NCI-H774 (cell line): ENCODE data around the gene GPBP1.
"Not testable (repeated sequence)": the region's sequence is repeated elsewhere in the genome, so short reads cannot be mapped to it uniquely, and the experiment has no call there.

ENCODE experiments used
- DNase-seq: peaks from one replicate; lab custom pipeline; 2025; lab: John Stamatoyannopoulos, UW

The GPBP1 gene

DNA sequence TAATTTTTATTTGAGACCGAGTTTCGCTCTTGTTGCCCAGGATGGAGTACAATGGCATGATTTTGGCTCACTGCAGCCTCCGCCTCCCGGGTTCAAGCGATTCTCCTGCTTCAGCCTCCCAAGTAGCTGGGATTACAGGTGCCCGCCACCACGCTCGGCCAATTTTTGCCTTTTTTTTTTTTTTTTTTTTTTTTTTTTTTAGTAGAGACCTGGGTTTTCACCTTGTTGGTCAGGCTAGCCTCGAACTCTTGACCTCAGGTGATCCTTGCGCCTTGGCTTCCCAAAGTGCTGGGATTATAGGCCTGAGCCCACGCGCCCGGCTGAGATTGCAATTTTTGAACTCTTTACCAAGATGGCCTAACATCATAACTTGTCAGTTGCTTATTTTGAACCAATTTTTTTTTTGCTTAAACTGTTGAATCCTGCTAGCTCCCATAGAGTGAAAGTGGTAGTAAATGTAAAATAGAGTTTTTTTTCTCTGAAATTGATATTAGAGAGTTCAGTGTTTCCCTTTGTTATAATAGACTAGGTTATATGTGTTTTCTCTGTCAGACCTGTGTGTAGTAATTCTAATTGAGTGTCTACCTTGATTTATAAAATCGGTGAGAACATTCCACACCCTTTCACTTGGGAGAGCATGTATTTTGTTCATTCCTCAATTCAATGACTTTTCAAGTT, 3.8 kb downstream of the GPBP1 start:
- DNase-seq = no peak

DNA sequence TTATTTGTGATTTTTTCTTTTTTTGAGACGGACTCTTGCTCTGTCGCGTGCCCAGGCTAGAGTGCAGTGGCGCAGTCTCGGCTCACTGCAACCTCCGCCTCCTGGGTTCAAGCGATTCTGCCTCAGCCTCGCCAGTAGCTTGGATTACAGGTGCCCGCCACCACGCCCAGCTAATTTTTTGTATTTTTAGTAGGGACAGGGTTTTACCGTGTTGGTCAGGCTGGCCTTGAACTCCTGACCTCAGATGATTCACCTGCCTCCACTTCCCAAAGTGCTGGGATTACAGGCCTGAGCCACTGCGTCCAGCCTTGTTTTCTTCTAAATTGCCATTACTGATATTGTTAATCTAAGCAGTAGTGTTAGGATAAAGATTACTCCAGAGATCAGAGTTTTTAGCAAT, 4.4 kb downstream of the GPBP1 start:
- not testable (repeated sequence) for DNase-seq

DNA sequence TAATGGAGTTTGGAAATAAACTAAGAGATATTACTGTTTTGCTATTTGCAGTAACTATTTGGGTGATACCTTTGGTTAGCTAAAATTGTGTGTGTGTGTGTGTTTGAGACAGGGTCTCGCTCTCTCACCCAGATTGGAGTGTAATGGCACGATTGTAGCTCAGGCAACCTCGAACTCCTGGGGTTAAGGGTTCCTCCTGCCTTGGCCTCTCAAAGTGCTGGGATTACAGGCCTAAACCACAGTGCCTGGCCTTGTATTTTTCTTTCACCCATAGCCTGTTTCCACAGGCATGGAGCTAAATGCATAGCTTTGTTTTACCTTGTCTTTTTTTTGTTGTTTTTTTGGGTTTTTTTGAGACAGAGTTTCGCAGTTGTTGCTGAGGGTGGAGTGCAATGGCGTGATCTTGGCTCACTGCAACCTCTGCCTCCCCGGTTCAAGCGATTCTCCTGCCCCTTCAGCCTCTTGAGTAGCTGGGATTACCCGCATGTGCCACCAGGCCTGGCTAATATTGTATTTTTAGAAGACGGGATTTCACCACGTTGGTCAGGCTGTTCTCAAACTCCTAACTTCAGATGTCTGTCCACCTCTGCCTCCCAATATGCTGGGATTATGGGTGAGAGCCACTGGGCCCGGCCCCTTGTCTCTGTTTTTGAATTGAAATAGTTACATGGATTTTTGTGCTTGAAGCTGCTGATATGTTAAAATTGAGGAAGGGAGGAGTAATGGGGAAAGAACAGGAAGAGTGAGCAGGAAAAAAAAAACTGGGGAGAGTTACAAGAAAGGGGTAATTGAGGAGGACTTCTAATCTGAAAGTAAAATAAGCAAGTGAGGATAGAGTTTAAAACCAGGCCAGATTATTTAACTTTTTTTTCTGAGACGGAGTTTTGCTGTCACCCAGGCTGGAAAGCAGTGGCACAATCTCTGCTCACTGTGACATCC, 5.7 kb downstream of the GPBP1 start:
- no peak for DNase-seq

DNA sequence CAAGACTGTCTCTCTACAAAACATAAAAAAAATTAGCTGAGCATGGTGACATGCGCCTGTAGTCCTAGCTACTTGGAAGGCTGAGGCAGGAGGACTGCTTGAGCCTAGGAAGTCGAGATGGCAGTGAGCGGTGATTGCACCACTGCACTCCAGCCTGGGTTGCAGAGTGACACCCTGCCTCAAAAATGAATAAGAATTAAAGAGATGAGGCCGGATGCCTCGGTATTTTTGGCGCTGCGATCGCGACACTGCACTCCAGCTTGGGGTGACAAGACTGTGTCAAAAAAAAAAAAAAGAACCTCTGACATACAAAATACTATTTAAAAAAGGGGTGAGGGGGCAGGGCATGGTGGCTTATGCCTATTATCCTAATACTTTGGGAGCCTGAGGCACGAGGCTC, 7.3 kb downstream of the GPBP1 start:
- no peak for DNase-seq

DNA sequence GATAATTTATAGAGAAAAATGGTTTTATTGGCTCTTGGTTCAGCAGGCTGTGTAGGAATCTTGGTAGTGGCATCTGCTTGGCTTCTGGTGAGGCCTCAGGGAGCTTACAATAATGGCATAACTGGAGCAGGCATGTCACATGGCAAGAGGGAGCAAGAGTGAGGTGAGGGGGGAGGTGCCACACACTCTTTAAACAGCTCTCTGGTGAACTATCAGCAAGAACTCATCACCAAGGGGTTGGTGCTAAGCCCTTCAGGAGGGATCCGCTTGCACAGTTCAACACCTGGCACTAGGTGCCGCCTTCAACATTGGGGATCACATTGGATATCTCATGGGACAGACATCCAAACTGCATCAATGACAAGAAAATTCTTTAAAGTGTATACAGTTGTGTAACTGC, 10.5 kb downstream of the GPBP1 start:
- no peak for DNase-seq

DNA sequence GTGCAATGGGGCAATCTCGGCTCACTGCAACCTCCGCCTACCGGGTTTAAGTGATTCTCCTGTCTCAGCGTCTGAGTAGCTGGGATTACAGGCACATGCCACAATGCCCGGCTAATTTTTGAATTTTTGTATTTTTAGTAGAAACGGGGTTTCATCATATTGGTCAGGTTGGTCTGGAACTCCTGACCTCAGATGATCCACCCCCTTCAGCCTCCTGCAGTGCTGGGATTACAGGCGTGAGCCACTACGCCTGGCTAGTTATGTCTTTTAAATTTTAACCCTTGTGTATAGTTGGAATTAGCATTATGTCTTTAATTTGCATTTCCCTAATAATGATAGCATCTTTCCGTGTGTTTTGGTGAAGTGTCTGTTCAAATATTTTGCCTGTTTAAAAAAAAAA, 11.5 kb downstream of the GPBP1 start:
- no peak for DNase-seq

DNA sequence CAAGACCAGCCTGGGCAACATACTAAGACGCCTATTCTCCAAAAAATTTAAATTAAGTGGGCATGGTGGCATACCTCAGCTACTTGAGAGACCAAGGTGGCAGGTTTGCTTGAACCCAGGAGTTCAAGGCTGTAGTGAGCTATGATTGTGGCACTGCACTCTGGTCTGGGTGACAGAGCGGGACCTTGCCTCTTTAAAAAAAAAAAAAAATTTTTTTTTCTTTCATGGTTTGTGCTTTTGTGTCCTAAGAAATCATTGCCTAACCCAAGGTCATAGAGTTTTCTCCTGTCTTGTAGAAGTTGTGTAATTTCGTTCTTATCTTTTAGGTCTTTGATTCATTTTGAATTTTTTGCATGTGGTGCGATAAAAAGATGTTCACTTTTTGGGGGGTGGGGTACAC, 12.3 kb downstream of the GPBP1 start:
- no peak for DNase-seq

DNA sequence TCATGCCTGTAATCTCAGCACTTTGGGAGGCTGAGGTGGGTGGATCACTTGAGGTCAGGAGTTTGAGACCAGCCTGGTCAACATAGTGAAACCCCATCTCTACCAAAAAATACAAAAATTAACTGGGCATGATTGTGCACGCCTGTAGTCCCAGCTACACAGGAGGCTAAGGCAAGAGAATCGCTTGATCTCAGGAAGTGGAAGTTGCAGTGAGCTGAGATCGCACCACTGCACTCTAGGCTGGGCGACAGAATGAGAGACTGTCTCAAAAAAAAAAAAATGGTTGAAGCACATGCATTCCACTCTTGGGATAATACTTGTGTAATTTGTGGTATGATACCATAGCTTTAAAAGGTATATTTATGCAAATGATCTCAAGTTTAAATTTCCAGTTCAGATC, 14.1 kb downstream of the GPBP1 start:
- DNase-seq = not testable (repeated sequence)

DNA sequence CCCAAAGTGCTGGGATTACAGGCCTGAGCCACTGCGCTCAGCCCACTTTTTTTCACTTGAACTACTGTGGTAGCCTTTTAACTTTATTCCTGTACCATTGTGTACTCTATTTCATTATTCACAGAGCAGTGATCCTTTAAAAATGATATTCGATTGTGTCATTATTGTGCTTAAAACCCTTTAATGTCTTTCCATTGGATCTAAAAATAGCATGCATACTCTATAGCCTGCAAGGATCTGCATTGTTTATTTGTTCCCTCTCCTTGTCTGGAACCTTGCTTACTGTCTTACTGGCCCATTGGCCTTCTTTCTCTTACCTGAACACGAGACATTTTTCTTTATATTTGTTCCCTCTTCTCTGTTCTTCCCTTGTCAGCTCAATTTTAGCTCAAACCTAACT, 15.7 kb downstream of the GPBP1 start:
- DNase-seq = no peak

DNA sequence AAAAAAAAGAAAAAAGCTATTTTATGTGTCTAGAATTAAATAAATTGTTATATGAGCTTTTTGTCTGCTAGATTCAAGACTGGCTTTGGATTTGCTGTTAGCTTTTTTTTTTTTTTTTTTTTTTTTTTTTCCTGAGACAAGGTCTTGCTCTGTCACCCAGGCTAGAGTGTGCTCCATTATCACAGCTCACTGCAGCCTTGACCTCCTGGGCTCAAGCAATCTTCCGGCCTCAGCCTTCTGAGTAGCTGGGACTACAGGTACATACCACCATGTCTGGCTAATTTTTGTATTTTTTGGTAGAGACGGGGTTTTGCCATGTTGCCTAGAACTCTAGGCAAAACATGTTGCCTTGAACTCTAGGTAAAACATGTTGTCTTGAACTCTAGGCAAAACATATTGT, 16.7 kb downstream of the GPBP1 start:
- DNase-seq = no peak

DNA sequence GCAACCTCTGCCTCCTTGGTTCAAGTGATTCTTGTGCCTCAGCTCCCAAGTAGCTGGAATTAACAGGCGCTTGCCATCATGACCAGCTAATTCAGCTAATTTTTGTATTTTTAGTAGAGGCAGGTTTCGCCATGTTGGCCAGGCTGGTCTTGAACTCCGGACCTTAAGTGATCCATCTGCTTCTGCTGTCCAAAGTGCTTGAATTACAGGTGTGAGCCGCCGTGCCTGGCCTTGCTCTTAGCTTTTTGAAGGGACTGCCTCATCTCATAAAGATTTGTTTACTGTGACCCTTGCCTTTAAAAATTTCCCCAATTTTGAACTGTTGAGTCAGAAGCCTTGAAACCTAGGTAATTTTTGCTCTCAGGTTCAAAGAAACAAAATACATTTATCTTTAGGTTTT, 17.3 kb downstream of the GPBP1 start:
- DNase-seq = no peak

DNA sequence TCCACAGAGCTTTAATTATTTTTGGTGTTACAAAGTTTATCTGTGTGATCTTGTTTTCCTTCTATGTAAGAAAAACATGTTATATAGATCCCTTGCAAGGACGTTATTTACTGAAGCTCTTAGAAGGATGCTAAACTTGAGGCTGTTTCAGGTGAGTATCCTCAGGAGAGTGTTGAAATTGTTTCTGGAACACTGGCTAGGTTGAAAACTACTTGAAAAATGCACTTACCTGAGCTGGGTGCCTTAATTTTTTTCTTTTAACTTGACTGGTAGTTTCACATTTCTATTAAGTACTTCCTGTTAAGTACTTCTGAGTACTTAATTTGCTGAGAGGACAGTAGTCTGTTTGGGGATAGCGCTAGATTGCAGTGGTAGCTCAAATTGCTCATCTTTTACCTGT, 18.1 kb downstream of the GPBP1 start:
- DNase-seq = no peak

DNA sequence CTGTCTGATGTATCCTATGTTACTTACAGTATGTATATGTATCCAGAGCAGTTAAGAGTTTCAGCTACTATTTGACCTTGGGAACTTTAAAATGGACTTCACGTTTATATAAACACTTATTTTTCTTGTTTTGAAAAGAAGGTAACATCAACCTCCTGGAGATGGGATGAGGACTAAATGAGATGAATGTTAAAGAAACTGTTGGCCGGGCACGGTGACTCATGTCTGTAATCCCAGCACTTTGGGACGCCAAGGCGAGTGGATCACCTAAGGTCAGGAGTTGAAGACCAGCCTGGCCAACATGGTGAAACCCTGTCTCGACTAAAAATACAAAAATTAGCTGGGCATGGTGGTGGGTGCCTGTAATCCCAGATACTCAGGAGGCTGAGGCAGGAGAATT, 19.0 kb downstream of the GPBP1 start:
- not testable (repeated sequence) for DNase-seq

DNA sequence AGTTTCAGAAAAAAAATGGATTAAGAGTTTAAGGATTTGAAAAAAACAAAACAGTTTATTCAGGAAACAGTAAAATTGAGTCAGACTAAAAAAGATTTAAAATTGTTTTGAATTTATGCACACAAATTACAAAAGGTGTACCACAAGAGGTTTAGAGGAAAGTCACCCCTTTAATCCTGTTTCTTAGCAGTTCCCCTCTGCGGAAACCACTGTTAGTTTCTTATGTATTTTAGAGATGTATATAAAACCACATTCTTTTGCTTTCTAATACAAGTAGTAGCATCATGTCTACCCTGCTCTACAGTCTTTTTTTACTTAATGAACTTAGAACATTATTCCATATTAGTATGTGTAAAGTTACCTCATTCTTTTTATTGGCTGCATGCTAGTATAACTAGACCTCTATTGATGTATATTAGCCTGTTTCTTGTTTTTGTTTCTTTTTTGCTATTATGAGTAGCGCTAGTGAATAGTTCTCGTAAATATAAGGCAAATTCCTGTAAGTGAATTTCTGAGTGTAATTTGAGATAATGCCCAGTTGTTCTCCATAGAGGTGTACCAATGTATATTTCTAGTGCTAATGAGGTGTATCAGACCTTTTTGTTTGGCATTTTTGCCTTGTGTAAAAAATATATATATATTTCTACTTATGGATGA, 20.0 kb downstream of the GPBP1 start:
- DNase-seq = no peak

DNA sequence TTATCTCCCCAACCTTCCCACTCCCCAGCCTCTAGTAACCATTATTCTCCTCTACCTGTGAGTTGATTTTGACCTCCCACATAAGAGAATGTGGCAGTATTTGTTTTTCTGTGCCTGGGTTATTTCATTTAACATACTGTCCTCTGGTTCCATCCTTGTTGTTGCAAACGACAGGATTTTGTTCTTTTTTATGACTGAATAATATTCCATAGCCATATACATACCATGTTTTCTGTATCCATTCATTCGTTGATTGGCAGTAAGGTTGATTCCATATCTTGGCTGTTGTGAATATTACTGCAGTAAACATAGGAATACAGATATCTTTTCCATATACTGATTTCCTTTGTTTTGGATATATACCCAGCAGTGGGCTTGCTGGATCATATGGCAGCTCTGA, 20.8 kb downstream of the GPBP1 start:
- DNase-seq = no peak

DNA sequence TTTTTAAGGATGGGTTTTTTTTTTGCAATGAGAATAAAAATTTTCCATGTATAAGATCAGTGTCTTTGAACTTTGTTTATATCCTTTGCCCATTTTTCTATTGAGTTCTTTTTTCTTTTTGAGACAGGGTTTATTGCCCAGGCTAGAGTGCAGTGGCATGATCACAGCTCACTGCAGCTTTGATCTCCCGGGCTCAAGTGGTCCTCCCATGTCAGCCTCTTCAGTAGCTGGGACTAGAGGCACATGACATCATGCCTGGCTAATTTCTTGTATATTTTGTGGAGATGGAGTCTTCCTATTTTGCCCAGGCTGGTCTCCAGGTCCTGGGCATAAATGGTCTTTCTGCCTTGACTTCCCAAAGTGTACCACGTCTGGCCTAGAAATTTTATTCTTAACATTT, 21.2 kb downstream of the GPBP1 start:
- no peak for DNase-seq

DNA sequence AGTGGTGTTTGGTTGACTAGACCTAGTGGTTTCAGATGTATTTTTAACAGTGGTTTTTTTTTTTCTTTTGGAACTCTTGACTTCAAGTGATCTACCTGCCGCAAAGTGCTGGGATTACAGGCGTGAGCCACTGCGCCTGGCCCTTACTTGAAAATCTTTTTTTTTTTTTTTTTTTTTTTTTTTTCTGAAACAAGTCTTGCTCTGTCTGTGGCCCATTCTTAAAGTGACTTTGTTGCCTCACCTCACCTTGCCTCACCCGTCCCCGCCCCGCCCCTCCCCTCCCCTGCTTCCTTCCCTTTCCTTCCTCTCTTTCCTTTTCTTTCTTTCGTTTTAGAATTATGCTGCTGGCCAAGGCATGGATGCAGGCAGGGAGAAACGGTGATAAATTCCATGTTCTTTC, 26.0 kb downstream of the GPBP1 start:
- DNase-seq = no peak

DNA sequence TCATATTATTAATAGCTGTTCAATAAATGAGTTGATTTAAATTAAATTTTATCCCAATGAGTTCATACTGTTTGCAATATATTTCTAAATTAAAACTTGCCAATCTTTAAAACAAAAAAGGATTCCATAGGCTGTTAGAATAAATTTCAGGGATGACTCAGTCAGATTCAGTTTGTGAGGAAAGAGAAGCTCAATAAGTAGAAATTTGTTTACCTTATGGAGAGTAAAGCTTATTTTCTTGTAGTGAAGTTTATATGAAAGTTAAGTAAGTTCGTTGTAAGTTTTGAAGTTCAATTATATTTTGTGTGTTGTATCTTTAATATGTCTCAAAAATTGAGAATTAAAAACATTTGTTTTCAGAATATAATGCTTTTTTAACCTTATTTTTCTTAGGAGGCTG, 29.0 kb downstream of the GPBP1 start:
- DNase-seq = no peak

DNA sequence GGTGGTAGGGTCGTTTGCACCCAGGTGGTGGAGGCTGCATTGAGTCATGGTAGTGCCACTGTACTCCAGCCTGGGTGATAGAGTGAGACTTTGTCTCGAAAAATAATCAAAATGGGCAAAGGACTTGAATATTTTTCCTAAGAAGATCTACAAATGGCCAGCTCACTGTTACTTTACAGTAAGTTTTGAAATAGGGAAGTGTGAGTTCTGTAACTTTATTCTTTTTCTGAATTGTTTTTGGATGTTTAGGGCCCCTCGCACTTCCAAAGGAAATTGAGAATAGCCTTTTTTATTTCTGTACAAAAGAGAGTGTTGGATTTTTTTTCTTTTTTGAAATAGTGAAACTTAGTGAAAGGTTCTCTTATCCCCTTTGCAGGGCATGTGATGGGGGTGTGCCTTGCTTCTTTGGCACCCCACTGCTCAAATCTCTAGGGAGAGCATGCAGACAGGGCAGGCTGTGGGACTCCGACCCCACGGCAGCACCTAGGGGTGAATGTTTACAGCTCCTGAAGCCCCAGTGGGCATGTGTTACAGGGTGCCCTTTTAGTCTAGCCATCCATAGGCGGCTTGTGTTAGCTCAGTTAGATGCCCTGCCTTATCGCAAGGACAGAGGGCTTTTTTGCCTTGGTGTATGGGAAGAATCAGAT, 33.3 kb downstream of the GPBP1 start:
- DNase-seq = no peak

DNA sequence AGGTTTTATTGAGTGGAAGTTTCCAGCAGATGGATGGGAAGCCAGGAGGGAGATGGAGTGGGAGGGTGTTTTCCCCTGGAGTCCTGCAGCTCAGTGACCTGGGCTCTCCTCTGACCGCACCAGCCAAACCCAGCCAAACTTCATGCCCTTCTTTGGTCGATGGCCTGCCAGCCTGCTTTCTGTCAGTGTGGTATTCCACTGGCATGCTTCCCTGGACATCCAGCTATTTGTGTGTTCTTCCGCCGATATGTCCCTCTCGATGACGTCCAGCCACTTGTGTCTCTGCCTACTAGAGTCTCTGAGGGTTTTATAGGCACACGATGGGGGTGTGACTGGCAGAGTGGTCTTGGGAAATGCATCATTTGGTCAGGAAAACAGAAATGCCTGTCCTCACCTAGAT, 33.8 kb downstream of the GPBP1 start:
- DNase-seq = no peak

DNA sequence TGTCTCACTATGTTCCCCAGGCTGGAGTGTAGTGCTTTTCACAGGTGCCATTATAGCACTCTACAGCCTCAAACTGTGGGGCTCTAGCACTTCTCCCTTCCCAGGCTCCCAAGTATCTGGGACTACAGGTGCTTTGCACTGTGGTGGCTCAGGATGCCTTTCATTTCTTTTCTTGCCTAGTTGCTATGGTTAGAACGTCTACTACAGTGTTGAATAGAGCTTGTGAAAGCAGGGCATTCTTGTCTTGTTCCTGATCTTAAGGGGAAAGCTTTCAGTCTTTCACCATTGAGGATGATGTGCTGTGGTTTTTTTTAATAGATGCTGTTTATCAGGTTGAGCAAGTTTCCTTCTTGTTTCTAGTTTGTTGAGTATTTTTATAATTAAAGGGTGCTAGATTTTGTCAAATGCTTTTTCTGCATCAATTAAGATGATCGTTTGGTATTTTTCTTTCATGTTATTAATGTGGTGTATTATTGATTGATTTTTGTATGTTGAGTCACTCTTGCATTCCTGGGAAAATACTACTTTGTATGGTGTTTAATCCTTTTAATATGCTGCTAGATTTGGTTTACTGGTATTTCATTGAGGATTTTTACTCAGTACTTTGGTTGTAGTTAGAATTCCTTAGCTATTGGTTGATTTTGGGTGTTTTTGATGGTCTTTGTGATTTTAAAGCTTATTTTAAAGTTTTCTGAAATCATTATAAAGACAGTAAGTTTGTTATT, 35.6 kb downstream of the GPBP1 start:
- no peak for DNase-seq

DNA sequence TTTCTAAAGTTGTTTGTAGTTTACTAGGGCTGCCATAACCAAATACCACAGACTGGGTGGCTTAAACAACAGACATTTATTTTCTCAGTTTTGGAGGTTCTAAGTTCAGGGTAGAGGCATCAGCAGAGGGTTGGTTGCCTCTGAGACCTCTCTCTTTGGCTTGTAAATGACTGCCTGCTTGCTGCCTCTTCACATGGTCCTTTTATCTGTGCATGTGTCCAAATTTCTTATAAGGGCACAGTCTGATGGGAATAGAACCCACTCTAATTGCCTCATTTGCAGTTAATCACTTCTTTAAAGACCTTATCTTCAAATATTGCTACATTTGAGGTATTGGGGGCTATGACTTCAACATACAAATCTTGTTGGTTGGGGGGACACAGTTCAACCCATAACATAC, 36.8 kb downstream of the GPBP1 start:
- no peak for DNase-seq
